HepG2 (cell line): ENCODE results near the gene RAB3B. TPM values are rescaled to one million over a fixed set of nuclear protein-coding genes. Genes with fewer than 3 reads are reported as not detected.

Experiments
- CENPX ChIP-seq: sonication (generic); formaldehyde crosslinking; IDR thresholded peaks from 2 replicates; pipeline ENCODE4 v1.9.0; 2021; ENCODE audit warnings: mild to moderate bottlenecking, missing genetic modification reagents, moderate library complexity
- MED13 ChIP-seq: sonication (generic); formaldehyde crosslinking; IDR thresholded peaks from 2 replicates; pipeline ENCODE4 v1.5.0; 2020; ENCODE audit warnings: missing genetic modification reagents
- NBN ChIP-seq: fragments of 450-650 bp; conservative IDR thresholded peaks from 2 replicates; pipeline ENCODE4 v1.6.1; 2017
- NFIC ChIP-seq: IDR thresholded peaks from 2 replicates; pipeline ENCODE4 v1.6.1; 2012; ENCODE audit warnings: mild to moderate bottlenecking, low read length, inconsistent platforms
- RERE ChIP-seq: IDR thresholded peaks from 2 replicates; pipeline ENCODE4 v1.6.1; 2016; ENCODE audit warnings: low read depth, missing genetic modification reagents, missing compliant biosample characterization
- SAFB2 ChIP-seq: sonication (generic); formaldehyde crosslinking; IDR thresholded peaks from 2 replicates; pipeline ENCODE4 v1.5.1; 2020; ENCODE audit warnings: missing genetic modification reagents, low read depth, mild to moderate bottlenecking, borderline replicate concordance
- SMC3 ChIP-seq: IDR thresholded peaks from 2 replicates; pipeline ENCODE4 v1.6.1; 2011; ENCODE audit warnings: low read length, improper control_type of control experiment
- SOX5 ChIP-seq: IDR thresholded peaks from 2 replicates; pipeline ENCODE4 v1.6.1; 2016; ENCODE audit warnings: borderline replicate concordance
- SP4 ChIP-seq: sonication (generic); formaldehyde crosslinking; IDR thresholded peaks from 2 replicates; pipeline ENCODE4 v1.8.1; 2023; ENCODE audit warnings: mild to moderate bottlenecking, missing genetic modification reagents
- STAT5B ChIP-seq: sonication (generic); formaldehyde crosslinking; IDR thresholded peaks from 2 replicates; pipeline ENCODE4 v1.4.0; 2020; ENCODE audit warnings: missing genetic modification reagents
- STAT6 ChIP-seq: sonication (generic); formaldehyde crosslinking; IDR thresholded peaks from 2 replicates; pipeline ENCODE4 v1.4.0; 2020; ENCODE audit warnings: missing genetic modification reagents, mild to moderate bottlenecking, borderline replicate concordance
- ZNF326 ChIP-seq: sonication (generic); formaldehyde crosslinking; IDR thresholded peaks from 2 replicates; pipeline ENCODE4 v1.4.0; 2020; ENCODE audit warnings: missing genetic modification reagents, borderline replicate concordance
- ZNF674 ChIP-seq: sonication (generic); formaldehyde crosslinking; IDR thresholded peaks from 2 replicates; pipeline ENCODE4 v1.5.0; 2020; ENCODE audit warnings: low read depth, mild to moderate bottlenecking, missing genetic modification reagents
- polyA plus RNA-seq, 8 experiments: library from polyadenylated mRNA; depleted of rRNA in 3 of 8; stranded (reverse) in 7 of 8; unstranded in 1 of 8; fragments of >200 nt; fragmentation: Illumina TruSeq in 4 of 8; extraction: Trizol in 4 of 8; gene quantifications; 2 replicates each; pipeline versions ENCODE4 v1.2.1 to v1.2.3, GENCODE V29; 2011 to 2016; ENCODE audit warnings: low read depth in 4 of 8, missing spikeins in 1 of 8, mixed read lengths in 1 of 8; ENCODE audit not compliant: insufficient read depth in 1 of 8
- total RNA-seq, 5 experiments: library from RNA; depleted of rRNA; stranded (reverse); fragments of >200 nt; fragmentation: Illumina TruSeq; extraction: Trizol; gene quantifications; 2 replicates each; pipeline ENCODE4 v1.2.3, GENCODE V29; 2016; ENCODE audit warnings: low read depth in 1 of 5
- TF ChIP-seq, protein P1 (sequence below): sonication (generic); formaldehyde crosslinking; IDR thresholded peaks from 2 replicates; pipeline ENCODE4 v1.4.0; 2020; ENCODE audit warnings: mild to moderate bottlenecking, missing genetic modification reagents
- TF ChIP-seq, protein P2 (sequence below): sonication (generic); formaldehyde crosslinking; conservative IDR thresholded peaks from 2 replicates; pipeline ENCODE4 v1.4.0; 2020; ENCODE audit warnings: missing genetic modification reagents
- TF ChIP-seq, protein P3 (sequence below): sonication (generic); formaldehyde crosslinking; IDR thresholded peaks from 2 replicates; pipeline ENCODE4 v1.5.1; 2020; ENCODE audit warnings: mild to moderate bottlenecking, moderate library complexity, missing genetic modification reagents

RAB3B gene
- total and polyA plus RNA-seq, 2 of the 13 experiments (the other 11 are each of a cell fraction or from before 2014, with no cell fraction given): 1.0 to 1.2 TPM

DNA sequence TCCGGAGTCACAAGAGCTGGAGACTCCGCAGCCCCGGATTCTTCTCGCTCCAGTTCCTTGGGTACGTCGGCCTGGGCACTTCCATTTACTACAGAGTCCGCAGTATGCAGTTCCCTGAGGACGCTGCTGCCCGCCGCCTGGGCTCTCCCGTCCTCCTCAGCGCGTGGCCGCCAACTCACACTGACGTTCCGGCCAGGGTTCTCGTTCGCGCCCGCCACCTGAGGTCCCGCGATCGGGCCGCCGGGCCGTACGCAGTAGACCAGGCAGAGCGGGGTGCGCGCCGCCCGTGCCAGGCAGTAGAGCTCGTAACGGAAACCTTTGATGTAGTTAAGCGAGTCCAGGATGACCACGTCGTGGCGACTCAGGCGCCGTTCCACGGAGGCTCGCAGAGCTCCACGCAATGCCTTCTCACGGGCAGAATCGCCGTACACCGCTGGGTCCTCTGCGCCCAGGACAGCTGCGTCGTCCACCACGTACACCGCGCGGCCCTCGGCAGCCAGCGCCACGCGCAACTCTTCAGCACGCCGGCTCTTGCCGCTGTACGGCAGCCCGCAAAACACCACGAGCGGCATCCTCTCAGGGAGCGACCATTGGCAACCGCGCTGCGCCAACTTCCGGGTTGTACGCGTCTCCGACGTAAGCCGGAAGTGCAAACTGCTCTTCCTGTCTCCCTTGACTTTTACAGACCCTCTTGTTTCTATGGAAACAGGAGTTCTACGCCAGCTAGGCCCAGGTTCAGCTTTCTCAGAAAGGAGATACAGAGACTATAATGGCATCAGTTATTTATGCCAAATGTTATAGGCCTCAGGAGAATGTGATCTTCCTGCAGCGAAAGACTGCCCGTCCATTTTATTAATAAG lies 42.9 kb upstream of the RAB3B start, which contains the start of gene KTI12 (continued):
- TF ChIP-seq RERE (no peak), STAT6 (CRISPR knock-in tag) (no peak), NBN (no peak), SP4 (CRISPR knock-in tag) (peak; percentile 55; the same call in 1 of the 2 replicates), SMC3 (no peak), SAFB2 (CRISPR knock-in tag) (peak; percentile 56), ZNF674 (CRISPR knock-in tag) (no peak), CENPX (no peak), SOX5 (CRISPR knock-in tag) (peak; percentile 36; the same call in 1 of the 2 replicates), ZNF326 (no peak), MED13 (CRISPR knock-in tag) (0 out of 2 replicates have a peak, but pooled peaks have one; percentile 62), STAT5B (CRISPR knock-in tag) (no peak), NFIC (no peak)
- TF ChIP-seq, protein P1, sequence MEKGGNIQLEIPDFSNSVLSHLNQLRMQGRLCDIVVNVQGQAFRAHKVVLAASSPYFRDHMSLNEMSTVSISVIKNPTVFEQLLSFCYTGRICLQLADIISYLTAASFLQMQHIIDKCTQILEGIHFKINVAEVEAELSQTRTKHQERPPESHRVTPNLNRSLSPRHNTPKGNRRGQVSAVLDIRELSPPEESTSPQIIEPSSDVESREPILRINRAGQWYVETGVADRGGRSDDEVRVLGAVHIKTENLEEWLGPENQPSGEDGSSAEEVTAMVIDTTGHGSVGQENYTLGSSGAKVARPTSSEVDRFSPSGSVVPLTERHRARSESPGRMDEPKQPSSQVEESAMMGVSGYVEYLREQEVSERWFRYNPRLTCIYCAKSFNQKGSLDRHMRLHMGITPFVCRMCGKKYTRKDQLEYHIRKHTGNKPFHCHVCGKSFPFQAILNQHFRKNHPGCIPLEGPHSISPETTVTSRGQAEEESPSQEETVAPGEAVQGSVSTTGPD: 0 out of 2 replicates have a peak, but pooled peaks have one; percentile 47
- TF ChIP-seq, protein P2, sequence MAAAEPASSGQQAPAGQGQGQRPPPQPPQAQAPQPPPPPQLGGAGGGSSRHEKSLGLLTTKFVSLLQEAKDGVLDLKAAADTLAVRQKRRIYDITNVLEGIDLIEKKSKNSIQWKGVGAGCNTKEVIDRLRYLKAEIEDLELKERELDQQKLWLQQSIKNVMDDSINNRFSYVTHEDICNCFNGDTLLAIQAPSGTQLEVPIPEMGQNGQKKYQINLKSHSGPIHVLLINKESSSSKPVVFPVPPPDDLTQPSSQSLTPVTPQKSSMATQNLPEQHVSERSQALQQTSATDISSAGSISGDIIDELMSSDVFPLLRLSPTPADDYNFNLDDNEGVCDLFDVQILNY (CRISPR knock-in tag): 0 out of 2 replicates have a peak, but pooled peaks have one; percentile 51
- TF ChIP-seq, protein P3, sequence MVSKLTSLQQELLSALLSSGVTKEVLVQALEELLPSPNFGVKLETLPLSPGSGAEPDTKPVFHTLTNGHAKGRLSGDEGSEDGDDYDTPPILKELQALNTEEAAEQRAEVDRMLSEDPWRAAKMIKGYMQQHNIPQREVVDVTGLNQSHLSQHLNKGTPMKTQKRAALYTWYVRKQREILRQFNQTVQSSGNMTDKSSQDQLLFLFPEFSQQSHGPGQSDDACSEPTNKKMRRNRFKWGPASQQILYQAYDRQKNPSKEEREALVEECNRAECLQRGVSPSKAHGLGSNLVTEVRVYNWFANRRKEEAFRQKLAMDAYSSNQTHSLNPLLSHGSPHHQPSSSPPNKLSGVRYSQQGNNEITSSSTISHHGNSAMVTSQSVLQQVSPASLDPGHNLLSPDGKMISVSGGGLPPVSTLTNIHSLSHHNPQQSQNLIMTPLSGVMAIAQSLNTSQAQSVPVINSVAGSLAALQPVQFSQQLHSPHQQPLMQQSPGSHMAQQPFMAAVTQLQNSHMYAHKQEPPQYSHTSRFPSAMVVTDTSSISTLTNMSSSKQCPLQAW (CRISPR knock-in tag): peak; percentile 75
